K562 (cell line): ENCODE results near the gene FEM1B. TPM values are rescaled to one million over a fixed set of nuclear protein-coding genes. Genes with fewer than 3 reads are reported as not detected.
A peak's percentile ranks its signal among the peaks of the same experiment; 100 is the strongest.

Source experiments
- ARID1B ChIP-seq: fragments of 450-650 bp; IDR thresholded peaks from 2 replicates; pipeline ENCODE4 v1.6.1; 2016; ENCODE audit warnings: antibody characterized with exemption, mild to moderate bottlenecking, inconsistent platforms
- BCOR ChIP-seq: fragments of 450-650 bp; IDR thresholded peaks from 2 replicates; pipeline ENCODE4 v1.6.1; 2016
- BRD9 ChIP-seq: fragments of 450-650 bp; IDR thresholded peaks from 2 replicates; pipeline ENCODE4 v1.6.1; 2018; ENCODE audit warnings: low read depth; ENCODE audit not compliant: partially characterized antibody
- CBX3 ChIP-seq, 2 experiments: IDR thresholded peaks; 1 replicate in 1 of 2; 2 replicates in 1 of 2; pipeline ENCODE4 v1.6.1; 2012; ENCODE audit warnings: inconsistent platforms in 2 of 2, low read length in 2 of 2, borderline replicate concordance in 1 of 2, control low read depth in 1 of 2
- CC2D1A ChIP-seq: fragments of 450-650 bp; IDR thresholded peaks from 2 replicates; pipeline ENCODE4 v1.6.1; 2017; ENCODE audit warnings: mild to moderate bottlenecking
- CEBPG ChIP-seq, 3 experiments: fragments of 200-800 bp in 1 of 3; sonication (Bioruptor generic) in 1 of 3; sonication (generic) in 1 of 3; formaldehyde crosslinking in 1 of 3; IDR thresholded peaks in 2 of 3; conservative IDR thresholded peaks in 1 of 3; 2 replicates each; pipeline versions ENCODE4 v1.6.1 to v1.8.0; 2016 to 2022; ENCODE audit warnings: missing compliant biosample characterization in 2 of 3, missing genetic modification characterization in 2 of 3, mild to moderate bottlenecking in 1 of 3, missing genetic modification reagents in 1 of 3
- ELF4 ChIP-seq: fragments of 450-650 bp; formaldehyde crosslinking; IDR thresholded peaks from 2 replicates; pipeline ENCODE4 v1.4.0; 2022; ENCODE audit warnings: missing genetic modification characterization
- FOXP1 ChIP-seq: sonication (generic); formaldehyde crosslinking; IDR thresholded peaks from 2 replicates; pipeline ENCODE4 v1.8.0; 2022; ENCODE audit warnings: mild to moderate bottlenecking, missing genetic modification reagents
- LCOR ChIP-seq: sonication (generic); formaldehyde crosslinking; IDR thresholded peaks from 2 replicates; pipeline ENCODE4 v1.8.0; 2022; ENCODE audit warnings: mild to moderate bottlenecking, missing genetic modification reagents
- PHF21A ChIP-seq: fragments of 450-650 bp; IDR thresholded peaks from 2 replicates; pipeline ENCODE4 v1.6.1; 2017; ENCODE audit warnings: low read depth, borderline replicate concordance
- RBM39 ChIP-seq: fragments of 200-400 bp; formaldehyde crosslinking; optimal IDR thresholded peaks from 2 replicates; pipeline ENCODE3; 2018; ENCODE audit warnings: low read depth, low read length
- ZBED1 ChIP-seq: IDR thresholded peaks from 2 replicates; pipeline ENCODE4 v1.6.1; 2014
- ZNF695 ChIP-seq: fragments of 450-650 bp; formaldehyde crosslinking; IDR thresholded peaks from 2 replicates; pipeline ENCODE4 v1.4.0; 2020; ENCODE audit warnings: mild to moderate bottlenecking, moderate library complexity
- ZZZ3 ChIP-seq: fragments of 450-650 bp; IDR thresholded peaks from 2 replicates; pipeline ENCODE4 v1.6.1; 2016; ENCODE audit warnings: antibody characterized with exemption, mild to moderate bottlenecking, moderate library complexity
- polyA plus RNA-seq, 8 experiments: library from polyadenylated mRNA; depleted of rRNA in 4 of 8; stranded (reverse) in 5 of 8; unstranded in 3 of 8; fragments of >200 nt; fragmentation: Nextera tagmentation in 2 of 8; fragmentation: Illumina TruSeq in 1 of 8; extraction: Ambion mirVana in 2 of 8; extraction: Trizol in 1 of 8; gene quantifications; 2 replicates each; pipeline versions ENCODE4 v1.2.1 to v1.2.3, GENCODE V29; 2011 to 2014; ENCODE audit warnings: inconsistent platforms in 1 of 8, missing spikeins in 1 of 8
- total RNA-seq, 7 experiments: library from RNA; depleted of rRNA in 6 of 7; stranded (reverse); fragments of >200 nt in 6 of 7; fragmentation: Illumina TruSeq in 2 of 7; extraction: Trizol in 2 of 7; gene quantifications; 2 replicates each; pipeline versions ENCODE4 v1.2.1 to v1.2.3, GENCODE V29; 2011 to 2021; ENCODE audit warnings: low replicate concordance in 1 of 7
- TF ChIP-seq, protein P1 (sequence below): fragments of 250-450 bp; sonication (Bioruptor Pico); IDR thresholded peaks from 2 replicates; pipeline ENCODE4 v1.5.0; 2020; ENCODE audit warnings: mild to moderate bottlenecking, borderline replicate concordance
- TF ChIP-seq, protein P2 (sequence below): sonication (generic); formaldehyde crosslinking; IDR thresholded peaks from 2 replicates; pipeline ENCODE4 v1.8.1; 2023; ENCODE audit warnings: mild to moderate bottlenecking, missing genetic modification reagents, moderate library complexity
- TF ChIP-seq, protein P3 (sequence below): IDR thresholded peaks from 3 replicates; pipeline ENCODE4 v1.6.1; 2011; ENCODE audit warnings: borderline replicate concordance, mild to moderate bottlenecking, moderate library complexity; ENCODE audit not compliant: insufficient read length; ENCODE audit errors: extremely low read depth
- TF ChIP-seq, protein P4 (sequence below): fragments of 450-650 bp; IDR thresholded peaks from 2 replicates; pipeline ENCODE4 v1.6.1; 2016; ENCODE audit warnings: mild to moderate bottlenecking

The FEM1B gene
- total and polyA plus RNA-seq, 9 of the 15 experiments (the other 6 are each of a cell fraction or from before 2014, with no cell fraction given), result 5.9 to 61.6 (median 20.1) TPM

DNA sequence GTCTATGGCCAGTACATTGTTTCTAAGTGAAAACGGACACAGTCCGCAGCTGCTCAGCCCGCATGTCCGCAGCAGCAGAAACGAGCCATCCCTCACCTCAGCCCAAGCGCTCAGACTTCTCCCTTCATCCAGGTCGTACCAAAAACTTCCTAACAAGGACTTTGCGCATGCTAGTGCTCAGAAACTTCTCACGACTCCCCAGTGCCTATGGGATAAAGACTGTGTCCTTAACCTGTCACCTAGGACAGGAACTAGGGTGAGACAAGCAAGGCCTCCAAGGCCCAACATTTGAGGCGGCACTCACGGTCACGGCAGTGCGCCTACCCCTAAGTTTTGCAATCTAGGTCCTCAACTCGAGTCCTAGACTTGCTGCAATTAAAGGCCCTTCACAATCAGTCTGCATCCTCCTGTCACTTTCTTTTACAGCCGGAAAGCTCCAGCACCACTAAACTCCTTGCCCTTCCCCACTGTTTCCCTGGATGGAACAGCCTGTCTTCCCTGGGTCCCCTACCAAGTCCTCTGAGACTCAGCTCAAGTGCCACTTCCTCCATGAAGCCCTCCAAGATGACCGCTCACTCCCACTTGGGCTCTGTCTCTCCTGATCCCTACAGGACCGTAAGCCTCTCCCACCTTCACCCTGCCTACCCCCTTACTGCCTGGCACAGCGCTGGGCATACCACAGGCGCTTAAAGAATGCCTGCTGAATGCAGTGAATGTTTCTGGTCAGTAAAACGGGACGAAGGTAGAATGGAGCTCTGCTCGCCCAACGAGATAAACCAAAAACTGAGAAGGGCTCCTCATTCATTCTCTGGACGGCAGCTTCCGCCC, 49.2 kb upstream of the FEM1B start (continued):
- TF ChIP-seq BRD9 (no peak), BCOR (peak; percentile 99), CBX3 (IDR thresholded peaks at IDR 0.05; ENCODE audit: borderline replicate concordance in 1 of 2, low read length in 2 of 2) (0 out of 3 replicates have a peak, but pooled peaks of 1 of the 2 experiments have one; percentile 3), ARID1B (no peak), PHF21A (no peak), CEBPG (CRISPR knock-in tag; IDR thresholded peaks at IDR 0.05) (peak; percentile 42; the same call in 1 of the 2 replicates), CEBPG (tag; conservative IDR thresholded peaks at IDR 0.05 in 1 of 2, IDR thresholded peaks at IDR 0.05 in 1 of 2) (0 out of 4 replicates have a peak, but pooled peaks of 1 of the 2 experiments have one; percentile 3), FOXP1 (no peak), ZBED1 (no peak), ELF4 (CRISPR knock-in tag) (no peak), CC2D1A (no peak; the same call in 1 of the 2 replicates), RBM39 (no peak), LCOR (CRISPR knock-in tag) (no peak; the same call in 1 of the 2 replicates), ZZZ3 (no peak), ZNF695 (CRISPR knock-in tag) (no peak)
- TF ChIP-seq, protein P1, sequence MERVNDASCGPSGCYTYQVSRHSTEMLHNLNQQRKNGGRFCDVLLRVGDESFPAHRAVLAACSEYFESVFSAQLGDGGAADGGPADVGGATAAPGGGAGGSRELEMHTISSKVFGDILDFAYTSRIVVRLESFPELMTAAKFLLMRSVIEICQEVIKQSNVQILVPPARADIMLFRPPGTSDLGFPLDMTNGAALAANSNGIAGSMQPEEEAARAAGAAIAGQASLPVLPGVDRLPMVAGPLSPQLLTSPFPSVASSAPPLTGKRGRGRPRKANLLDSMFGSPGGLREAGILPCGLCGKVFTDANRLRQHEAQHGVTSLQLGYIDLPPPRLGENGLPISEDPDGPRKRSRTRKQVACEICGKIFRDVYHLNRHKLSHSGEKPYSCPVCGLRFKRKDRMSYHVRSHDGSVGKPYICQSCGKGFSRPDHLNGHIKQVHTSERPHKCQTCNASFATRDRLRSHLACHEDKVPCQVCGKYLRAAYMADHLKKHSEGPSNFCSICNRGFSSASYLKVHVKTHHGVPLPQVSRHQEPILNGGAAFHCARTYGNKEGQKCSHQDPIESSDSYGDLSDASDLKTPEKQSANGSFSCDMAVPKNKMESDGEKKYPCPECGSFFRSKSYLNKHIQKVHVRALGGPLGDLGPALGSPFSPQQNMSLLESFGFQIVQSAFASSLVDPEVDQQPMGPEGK (CRISPR knock-in tag), result no peak
- TF ChIP-seq, protein P2, sequence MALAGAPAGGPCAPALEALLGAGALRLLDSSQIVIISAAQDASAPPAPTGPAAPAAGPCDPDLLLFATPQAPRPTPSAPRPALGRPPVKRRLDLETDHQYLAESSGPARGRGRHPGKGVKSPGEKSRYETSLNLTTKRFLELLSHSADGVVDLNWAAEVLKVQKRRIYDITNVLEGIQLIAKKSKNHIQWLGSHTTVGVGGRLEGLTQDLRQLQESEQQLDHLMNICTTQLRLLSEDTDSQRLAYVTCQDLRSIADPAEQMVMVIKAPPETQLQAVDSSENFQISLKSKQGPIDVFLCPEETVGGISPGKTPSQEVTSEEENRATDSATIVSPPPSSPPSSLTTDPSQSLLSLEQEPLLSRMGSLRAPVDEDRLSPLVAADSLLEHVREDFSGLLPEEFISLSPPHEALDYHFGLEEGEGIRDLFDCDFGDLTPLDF (CRISPR knock-in tag), result no peak
- TF ChIP-seq, protein P3, sequence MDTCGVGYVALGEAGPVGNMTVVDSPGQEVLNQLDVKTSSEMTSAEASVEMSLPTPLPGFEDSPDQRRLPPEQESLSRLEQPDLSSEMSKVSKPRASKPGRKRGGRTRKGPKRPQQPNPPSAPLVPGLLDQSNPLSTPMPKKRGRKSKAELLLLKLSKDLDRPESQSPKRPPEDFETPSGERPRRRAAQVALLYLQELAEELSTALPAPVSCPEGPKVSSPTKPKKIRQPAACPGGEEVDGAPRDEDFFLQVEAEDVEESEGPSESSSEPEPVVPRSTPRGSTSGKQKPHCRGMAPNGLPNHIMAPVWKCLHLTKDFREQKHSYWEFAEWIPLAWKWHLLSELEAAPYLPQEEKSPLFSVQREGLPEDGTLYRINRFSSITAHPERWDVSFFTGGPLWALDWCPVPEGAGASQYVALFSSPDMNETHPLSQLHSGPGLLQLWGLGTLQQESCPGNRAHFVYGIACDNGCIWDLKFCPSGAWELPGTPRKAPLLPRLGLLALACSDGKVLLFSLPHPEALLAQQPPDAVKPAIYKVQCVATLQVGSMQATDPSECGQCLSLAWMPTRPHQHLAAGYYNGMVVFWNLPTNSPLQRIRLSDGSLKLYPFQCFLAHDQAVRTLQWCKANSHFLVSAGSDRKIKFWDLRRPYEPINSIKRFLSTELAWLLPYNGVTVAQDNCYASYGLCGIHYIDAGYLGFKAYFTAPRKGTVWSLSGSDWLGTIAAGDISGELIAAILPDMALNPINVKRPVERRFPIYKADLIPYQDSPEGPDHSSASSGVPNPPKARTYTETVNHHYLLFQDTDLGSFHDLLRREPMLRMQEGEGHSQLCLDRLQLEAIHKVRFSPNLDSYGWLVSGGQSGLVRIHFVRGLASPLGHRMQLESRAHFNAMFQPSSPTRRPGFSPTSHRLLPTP, result peak; percentile 48
- TF ChIP-seq, protein P4, sequence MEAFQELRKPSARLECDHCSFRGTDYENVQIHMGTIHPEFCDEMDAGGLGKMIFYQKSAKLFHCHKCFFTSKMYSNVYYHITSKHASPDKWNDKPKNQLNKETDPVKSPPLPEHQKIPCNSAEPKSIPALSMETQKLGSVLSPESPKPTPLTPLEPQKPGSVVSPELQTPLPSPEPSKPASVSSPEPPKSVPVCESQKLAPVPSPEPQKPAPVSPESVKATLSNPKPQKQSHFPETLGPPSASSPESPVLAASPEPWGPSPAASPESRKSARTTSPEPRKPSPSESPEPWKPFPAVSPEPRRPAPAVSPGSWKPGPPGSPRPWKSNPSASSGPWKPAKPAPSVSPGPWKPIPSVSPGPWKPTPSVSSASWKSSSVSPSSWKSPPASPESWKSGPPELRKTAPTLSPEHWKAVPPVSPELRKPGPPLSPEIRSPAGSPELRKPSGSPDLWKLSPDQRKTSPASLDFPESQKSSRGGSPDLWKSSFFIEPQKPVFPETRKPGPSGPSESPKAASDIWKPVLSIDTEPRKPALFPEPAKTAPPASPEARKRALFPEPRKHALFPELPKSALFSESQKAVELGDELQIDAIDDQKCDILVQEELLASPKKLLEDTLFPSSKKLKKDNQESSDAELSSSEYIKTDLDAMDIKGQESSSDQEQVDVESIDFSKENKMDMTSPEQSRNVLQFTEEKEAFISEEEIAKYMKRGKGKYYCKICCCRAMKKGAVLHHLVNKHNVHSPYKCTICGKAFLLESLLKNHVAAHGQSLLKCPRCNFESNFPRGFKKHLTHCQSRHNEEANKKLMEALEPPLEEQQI, result no peak
